ENCODE results near the gene SLC26A6.

The SLC26A6 gene

DNA sequence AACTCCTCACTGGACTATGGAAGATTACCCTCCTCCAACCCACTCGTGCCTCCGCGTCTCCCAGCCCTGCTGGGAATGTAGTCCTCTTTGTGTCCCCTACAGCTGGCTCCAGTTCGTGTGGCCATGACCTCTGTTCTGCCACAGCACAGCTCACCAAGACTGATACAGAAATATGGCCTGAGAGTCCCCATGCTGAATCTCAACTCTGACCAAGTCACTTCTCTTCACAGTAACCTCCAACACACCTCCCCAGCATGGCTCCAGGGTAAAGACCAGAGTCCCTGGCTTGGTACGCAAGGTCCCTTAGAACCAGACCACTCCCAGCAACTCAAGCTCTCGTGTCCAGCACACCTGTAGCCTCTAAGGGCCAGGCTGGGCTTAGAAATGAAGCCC is 37.9 kb downstream of the SLC26A6 start:
- no peak for DNase-seq

DNA sequence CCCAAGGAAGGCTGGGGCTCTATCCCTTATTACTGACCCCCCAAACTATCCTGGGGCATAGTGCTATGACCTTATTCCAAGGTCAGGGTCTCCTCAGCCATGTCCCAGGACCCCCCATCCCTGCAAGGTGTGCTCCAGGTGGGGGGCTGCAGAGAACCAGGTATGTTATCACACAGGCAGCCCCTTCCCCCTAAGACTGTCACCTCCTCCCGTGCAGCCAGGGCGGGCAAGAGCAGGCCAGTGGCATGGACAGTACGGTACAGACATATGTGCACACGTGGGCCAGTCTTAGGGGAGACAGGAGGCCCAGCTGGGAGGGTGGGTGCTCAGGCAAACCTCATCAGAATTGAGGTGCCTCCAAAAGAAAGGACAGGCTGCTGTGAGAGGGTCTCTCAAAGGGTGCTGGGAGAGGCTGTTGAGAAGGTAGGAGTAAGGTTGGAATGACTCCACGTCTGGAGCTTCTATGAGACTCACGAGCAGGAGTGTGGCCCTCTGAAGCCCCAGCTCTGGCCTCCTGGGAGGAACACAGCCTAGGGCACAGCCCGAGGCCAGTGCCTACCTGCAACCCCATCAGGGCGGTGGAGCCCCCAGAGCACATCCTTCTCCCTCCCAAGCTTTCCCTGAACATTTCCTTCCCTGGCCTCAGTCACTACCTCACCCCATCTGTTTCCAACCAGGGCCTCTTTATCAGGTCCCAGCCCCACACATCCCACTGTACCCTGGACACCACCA is 38.4 kb downstream of the SLC26A6 start:
- DNase-seq = no peak

DNA sequence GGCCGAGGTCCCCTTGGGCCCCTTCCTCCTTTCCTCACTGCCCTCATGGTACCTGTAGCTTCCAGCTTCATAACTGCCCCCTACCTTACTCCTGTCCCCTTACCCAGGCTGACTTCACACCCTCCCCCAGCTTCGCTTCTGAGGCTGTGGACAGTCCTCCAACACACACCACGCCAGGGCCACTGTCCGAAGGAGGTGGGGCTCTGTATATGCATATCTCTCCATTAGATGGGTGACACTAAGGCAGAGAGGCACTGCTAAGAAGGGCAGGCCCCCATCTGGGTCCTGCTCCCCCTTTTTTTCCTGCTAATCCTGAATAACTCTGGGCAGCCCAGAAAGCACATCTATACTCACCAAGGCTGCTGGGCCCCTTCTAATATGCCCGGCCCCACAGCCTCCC is 39.1 kb downstream of the SLC26A6 start:
- DNase-seq = no peak

DNA sequence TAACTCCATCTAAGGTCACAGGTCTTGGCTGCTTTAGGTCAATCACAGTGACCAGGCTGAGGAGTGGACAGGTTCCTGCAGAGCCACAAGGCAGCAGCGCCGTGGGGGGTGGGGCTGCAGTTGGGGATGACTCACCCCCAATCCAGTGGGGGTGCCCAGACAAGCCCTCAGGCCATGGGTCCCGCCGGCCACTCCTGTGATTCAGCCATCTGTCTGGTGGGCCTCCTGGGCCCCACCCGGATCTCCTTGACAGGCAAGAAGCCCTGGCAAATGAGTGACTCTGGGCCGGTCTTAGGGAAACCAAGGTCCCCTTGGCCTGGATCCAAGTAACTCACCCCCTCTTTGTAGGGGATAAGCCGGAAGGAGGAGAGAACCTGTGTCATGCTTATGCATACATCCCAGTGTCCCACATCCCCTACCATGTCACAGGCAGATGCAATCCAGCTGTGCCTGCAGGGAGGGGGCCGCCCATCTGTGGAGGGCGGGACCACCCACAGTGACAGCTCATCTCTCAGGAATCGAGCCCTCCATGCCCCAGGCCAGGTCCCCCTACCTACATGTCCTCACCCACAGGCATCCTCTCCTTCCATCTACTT is 39.6 kb downstream of the SLC26A6 start:
- DNase-seq = no peak

DNA sequence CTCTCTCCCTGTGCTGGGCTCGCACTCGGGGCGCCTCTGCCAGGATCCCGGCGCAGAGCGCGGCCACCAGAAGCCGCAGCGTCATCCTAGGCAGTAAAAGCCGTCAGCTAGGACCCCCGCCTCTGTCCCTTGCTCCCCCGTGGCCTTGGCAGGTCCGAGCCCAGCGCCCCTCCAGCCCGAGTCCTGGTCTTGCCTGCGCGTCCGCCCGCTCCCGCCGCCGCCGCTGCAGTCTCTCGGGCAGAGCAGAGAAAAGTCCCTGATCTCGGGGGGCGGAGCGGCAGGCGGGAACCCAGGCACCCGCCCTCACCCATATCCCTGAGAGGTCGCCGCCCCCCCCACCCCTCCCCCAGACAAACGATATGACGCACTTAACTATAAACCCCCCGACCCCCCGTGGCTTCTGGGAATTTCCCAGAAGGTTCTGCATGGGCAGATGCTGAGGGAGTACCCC is 40.2 kb downstream of the SLC26A6 start, which contains the start of gene COL7A1:
TSS of gene COL7A1 (minus strand) at position 255 of the 451 bp plus-strand sequence. CDS start at position 85, 170 bp downstream.
- DNase-seq = no peak

DNA sequence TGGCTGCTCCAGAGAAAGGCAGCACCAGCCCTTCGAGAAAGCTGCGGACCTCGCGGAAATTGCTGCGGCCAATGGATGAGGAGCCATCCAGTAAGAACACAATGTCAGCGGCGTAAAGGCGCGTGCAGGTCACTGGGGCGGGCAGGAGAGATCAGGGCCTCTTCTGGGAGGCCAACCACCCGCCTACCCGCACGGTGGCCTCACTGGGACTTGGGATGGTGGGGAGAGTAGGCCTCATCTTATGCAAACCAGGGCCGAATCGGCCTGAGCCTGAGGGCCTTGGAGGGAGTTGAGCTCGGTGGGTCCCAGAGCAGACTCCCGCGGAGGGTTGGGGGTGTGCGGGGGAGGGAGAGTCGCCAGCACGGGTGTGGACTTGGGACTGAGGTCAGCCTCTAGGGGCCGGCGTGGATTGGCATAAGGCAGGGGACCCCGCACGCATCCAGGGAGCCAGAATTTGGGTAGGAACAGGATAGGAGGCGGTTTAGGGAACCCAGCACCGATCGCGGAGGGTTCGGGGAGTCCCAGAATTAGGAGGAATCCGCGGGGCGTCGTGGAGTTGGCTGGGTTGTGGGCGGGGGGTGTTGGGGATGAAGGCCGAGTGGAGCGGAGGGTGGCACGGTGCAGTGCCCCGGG is 40.7 kb downstream of the SLC26A6 start:
- DNase-seq = no peak

DNA sequence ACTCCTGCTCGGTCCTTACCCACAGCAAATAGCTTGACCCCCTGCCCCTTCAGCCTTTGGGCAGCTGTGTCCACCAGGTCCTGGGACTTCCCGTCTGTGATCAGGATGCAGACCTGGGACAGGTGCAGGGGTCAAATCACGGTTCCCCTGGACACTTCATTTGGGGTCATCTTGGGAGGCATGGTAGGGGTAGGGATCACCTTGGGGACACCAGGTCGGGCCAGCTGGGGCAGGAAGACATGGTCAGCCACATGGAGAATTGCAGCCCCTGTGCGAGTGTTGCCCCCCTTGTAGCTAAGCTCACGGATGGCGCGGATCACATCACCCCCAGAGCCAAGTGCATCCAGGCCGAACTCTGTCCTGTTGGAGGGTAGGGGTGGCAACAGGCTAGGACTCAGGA is 41.9 kb downstream of the SLC26A6 start:
- DNase-seq = no peak

DNA sequence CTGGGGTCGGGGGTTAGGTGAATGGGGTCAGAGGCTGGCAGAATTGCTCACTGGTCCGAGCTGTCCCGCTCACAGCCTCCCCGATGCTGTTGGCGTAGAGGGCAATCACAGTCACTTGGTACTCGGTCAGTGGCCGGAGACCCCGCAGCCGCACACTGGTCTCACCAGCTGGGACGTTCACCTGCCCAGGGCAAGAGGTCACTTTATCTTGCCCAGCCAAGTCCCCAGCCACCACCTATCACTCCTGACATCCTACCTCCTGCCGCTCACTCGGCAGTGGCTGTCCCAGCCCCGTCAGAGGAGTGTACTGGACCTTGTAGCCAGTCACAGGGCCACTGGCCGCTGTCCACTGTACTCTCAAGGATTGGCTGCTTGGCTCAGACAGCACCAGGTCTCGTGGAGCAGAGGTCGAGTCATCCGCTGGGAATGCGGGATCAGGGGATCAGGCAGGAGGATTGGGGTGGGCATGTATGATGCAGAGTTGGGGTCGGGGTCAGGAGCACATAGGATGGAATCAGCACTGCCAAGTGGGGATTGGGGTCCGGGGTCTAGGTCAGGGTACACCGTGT is 42.7 kb downstream of the SLC26A6 start:
- DNase-seq = no peak

DNA sequence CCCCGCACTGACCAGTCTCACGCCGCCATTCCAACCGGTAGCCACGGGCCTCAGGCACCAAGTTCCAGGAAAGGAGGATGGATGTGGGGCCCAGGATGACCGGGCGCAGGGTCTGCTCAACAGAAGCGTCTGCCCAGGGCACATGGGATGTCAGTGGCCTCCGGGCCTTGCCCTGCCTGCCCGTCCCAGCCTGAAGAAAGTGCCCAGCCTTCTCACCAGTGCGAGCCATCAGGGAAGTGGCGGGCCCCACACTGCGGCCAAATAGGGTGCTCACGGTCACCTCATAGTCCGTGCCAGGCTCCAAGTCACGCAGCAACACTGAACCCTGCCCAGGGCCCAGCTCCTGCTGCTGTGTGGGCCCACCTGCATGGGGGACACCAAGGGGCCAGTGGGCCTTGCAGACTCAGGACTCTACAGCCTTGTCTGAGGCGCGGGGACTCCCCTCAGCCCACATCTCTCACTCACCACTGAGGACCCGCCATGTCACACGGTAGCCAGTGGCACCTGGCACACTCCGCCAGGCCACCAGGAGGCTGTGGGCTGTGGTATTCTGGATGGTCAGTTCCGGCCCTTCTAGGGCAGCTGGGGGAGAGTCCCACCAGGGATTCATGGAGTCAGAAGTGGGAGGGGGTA is 43.3 kb downstream of the SLC26A6 start:
- no peak for DNase-seq

DNA sequence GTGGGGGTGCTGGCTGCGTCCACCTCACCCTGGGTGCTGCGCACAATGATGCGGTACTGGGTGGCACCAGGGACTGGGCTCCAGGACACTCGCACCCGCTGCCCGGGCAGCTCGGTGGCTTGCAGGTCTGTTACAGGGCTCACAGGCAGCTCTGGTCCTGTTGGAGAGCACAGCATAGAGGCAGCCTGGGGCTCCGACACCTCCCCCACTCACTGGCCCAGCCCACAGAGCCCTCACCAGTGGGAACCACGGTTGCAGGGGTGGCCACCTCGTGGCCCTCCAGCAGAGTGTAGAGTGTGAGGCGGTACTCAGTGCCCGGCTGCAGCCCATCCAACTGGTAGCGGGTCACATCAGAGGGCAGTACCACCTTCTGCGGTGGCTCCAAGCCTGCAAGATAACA is 43.8 kb downstream of the SLC26A6 start:
- DNase-seq = no peak

DNA sequence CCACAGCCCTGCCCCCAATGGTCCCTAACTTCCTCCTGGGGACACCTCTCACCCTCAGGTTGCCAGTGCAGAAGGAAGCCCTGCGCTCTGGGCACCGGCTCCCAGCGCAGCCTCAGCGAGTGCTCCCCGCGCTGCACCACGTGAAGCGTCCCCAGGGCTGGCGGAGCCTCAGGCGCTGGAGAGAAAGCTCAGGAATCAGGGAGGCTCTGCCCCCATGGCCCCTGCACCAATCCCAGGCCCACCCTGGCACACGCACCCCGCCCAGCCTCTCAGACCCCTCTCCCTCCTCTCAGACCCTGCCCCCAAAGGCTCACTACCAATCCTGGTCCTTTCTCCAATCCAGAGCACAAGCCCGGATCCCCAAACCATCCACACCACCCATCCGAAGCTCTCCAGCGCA is 47.0 kb downstream of the SLC26A6 start:
- no peak for DNase-seq

DNA sequence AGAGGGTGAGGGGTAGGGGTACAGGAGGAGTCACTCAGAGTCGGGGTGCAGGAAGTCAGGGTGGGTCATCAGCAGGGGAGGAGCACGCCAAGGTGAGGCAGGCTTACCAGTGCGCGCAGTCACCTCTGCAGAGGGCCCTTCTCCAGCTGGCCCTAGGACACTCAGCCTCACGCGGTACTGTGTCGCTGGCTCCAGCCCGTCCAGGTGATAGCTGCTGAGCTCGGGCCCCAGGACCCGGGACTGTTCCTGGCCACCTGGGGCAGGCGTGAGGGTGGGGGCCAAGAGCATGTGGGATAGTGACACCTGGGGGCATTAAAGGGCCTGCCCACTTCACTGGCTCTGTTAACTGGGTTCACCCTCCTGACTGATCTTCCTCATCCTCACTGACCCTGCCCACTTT is 47.6 kb downstream of the SLC26A6 start:
- DNase-seq = no peak

DNA sequence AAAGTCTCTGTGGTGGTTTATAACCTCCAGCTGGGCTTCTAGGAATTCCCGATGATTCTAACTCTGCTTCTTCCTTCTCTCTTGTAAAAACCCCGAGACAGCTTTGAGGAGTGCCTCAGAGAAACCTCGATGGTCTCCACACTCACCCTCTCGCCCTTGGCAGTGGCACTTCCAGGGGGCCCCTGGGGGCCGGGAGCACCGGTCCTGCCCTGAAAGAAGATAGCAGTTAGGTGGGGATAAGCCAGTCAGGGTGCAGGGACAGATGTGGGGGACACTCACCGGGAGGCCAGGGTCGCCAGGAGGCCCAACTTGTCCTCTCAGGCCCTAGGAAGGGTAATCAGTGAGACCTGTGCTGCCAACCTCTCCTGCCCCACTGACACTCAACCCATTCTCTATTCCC is 49.9 kb downstream of the SLC26A6 start:
- no peak for DNase-seq

DNA sequence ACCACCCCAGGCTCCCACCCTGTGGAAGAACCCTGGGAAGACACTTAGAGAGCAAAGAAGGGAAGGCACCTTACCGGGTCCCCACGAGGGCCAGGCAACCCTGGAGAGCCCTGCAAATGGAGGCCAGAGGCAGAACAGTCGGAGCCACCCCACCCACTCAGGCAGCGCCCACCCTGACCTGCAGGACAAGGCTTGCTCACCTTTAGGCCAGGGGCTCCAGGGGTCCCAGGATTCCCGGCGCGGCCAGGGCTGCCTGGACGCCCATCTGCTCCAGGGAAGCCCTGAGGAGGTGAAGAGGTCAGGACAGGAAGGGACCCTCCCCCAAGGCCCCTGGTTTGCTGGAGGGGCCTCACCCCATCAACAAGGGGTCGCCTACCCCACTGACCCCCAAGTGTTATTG is 50.4 kb downstream of the SLC26A6 start:
- DNase-seq = no peak

DNA sequence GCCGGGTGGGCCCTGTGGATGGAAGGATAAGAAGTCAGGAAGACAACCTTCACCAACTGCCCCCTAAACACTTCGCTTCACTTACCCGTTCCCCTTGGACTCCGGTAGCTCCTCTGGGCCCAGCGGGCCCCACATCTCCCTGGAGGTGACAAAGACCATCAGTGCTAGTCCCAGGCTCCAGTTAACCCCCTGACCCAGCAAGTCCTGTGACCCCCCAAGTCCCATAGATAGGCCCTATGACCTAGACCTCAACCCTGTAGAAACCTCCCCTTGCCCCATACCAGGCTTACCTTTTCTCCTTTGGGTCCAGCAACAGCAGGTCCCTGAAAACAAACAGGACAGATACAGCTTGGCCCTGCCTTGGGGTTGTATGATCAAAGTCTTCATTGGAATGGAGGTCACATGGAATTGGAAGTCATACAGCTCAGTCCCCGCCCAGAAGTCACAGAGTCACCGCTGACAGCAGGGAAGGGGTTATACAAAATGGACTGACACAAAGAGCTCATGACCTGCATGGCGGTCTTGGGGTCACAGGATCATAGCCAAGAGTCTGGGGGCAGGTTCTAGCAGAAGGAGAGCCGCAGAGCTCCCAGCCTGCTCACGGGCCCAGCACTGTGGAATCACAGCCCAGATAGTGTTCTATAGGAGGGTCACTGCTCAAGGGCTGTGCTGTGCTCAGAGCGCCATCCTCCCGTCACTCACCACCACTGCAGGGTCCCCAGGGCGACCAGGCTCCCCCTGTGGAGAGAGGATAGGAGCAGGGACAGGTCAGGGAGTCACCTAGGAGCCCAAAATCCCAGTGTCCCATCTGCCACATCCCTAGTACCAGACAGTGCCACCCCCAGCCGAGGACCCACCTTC is 53.4 kb downstream of the SLC26A6 start:
- DNase-seq = no peak

DNA sequence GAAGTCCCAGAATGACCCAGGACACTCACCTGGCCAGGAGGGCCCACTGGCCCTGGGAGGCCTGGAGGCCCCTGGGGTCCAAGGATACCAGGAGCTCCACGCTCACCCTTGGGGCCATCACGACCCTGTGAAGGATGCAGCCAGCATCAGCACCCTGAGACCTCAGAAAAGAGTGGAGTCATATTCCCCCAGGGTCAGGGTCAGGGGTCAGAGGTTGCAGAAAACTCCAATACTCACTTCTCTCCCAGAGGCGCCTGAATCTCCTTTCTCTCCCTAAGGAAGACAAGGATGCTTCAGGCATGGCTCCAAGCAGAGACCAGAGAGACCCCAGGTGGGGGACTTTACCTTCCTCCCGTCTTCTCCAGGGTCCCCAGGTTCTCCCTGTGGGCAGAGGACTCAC is 58.6 kb downstream of the SLC26A6 start:
- no peak for DNase-seq

All from activated CD4-positive, alpha-beta T cell treated with anti-CD3 and anti-CD28 coated beads, Interleukin-2, amount 50 U/mL, for 16 hours (primary cell).